IMR-90 (cell line): ENCODE data around the gene PFKFB1.
"Not testable (repeated sequence)": the region's sequence is repeated elsewhere in the genome, so short reads cannot be mapped to it uniquely, and the experiment has no call there.

Experiments used
- BHLHE40 ChIP-seq: fragments of 150-350 bp; IDR thresholded peaks from 2 replicates; pipeline ENCODE4 v1.6.1; 2016; ENCODE audit warnings: mild to moderate bottlenecking, low read depth, low read length
- TF ChIP-seq, protein P1 (sequence below): fragments of 150-350 bp; IDR thresholded peaks from 2 replicates; pipeline ENCODE4 v1.6.1; 2016; ENCODE audit warnings: low read depth, mild to moderate bottlenecking, low read length, moderate library complexity, borderline replicate concordance
- TF ChIP-seq, protein P2 (sequence below): conservative IDR thresholded peaks from 2 replicates; pipeline ENCODE4 v1.5.1; 2012; ENCODE audit warnings: mild to moderate bottlenecking, low read depth, low read length, improper control_type of control experiment

DNA sequence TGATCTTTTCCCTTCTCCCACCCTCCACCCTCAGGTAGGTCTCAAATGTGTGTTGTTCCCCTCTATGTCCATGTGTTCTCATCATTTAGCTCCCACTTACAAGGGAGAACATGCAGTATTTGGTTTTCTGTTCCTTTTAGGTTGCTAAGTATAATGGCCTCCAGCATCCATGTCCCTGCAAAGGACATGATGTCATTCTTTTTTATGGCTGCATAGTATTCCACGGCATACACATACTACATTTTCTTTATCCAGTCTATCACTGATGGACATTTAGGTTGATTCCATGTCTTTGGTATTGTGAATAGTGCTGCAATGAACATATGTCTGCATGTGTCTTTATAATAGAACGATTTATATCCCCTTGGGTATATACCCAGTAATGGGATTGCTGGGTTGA is 10.7 kb downstream of the PFKFB1 start:
- TF ChIP-seq, protein P1, sequence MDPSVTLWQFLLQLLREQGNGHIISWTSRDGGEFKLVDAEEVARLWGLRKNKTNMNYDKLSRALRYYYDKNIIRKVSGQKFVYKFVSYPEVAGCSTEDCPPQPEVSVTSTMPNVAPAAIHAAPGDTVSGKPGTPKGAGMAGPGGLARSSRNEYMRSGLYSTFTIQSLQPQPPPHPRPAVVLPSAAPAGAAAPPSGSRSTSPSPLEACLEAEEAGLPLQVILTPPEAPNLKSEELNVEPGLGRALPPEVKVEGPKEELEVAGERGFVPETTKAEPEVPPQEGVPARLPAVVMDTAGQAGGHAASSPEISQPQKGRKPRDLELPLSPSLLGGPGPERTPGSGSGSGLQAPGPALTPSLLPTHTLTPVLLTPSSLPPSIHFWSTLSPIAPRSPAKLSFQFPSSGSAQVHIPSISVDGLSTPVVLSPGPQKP, result not testable (repeated sequence)
- TF ChIP-seq, protein P2, sequence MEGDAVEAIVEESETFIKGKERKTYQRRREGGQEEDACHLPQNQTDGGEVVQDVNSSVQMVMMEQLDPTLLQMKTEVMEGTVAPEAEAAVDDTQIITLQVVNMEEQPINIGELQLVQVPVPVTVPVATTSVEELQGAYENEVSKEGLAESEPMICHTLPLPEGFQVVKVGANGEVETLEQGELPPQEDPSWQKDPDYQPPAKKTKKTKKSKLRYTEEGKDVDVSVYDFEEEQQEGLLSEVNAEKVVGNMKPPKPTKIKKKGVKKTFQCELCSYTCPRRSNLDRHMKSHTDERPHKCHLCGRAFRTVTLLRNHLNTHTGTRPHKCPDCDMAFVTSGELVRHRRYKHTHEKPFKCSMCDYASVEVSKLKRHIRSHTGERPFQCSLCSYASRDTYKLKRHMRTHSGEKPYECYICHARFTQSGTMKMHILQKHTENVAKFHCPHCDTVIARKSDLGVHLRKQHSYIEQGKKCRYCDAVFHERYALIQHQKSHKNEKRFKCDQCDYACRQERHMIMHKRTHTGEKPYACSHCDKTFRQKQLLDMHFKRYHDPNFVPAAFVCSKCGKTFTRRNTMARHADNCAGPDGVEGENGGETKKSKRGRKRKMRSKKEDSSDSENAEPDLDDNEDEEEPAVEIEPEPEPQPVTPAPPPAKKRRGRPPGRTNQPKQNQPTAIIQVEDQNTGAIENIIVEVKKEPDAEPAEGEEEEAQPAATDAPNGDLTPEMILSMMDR, result not testable (repeated sequence)
- TF ChIP-seq BHLHE40, result not testable (repeated sequence)
